HG03520 (cell line): ENCODE measurements around the gene ATG2A.
A peak's percentile ranks its signal among the peaks of the same experiment; 100 is the strongest.
"Not testable (repeated sequence)": the region's sequence is repeated elsewhere in the genome, so short reads cannot be mapped to it uniquely, and the experiment has no call there.

Experiments
- ATAC-seq: cut with Tn5 transposase; IDR thresholded peaks from one replicate; pipeline ENCODE4 v1.9.1; 2021; ENCODE audit warnings: mild to moderate bottlenecking, moderate library complexity; ENCODE audit not compliant: unreplicated experiment

ATG2A gene

GRCh38 chr11:64857485-64857884 lies 59.5 kb downstream of the ATG2A start:
- no peak for ATAC-seq

- ATAC-seq: no peak
Measured at GRCh38 chr11:64856382-64857227, 60.4 kb downstream of the ATG2A start.

GRCh38 chr11:64855596-64856304 lies 61.3 kb downstream of the ATG2A start:
- no peak for ATAC-seq

- ATAC-seq: no peak
Measured at GRCh38 chr11:64854534-64855502, 62.2 kb downstream of the ATG2A start.

GRCh38 chr11:64854157-64854533 lies 62.9 kb downstream of the ATG2A start:
- no peak for ATAC-seq

- ATAC-seq: no peak
Measured at GRCh38 chr11:64853709-64854108, 63.3 kb downstream of the ATG2A start.

- no peak for ATAC-seq
Measured at GRCh38 chr11:64852804-64853509, 64.1 kb downstream of the ATG2A start.

GRCh38 chr11:64851831-64852351 lies 65.1 kb downstream of the ATG2A start:
- no peak for ATAC-seq

- ATAC-seq: peak; percentile 53
Measured at GRCh38 chr11:64850979-64851567, 65.9 kb downstream of the ATG2A start.

- ATAC-seq: no peak
Measured at GRCh38 chr11:64849598-64850356, 67.2 kb downstream of the ATG2A start.

- no peak for ATAC-seq
Measured at GRCh38 chr11:64848826-64849597, 68.0 kb downstream of the ATG2A start.

GRCh38 chr11:64848214-64848825 lies 68.7 kb downstream of the ATG2A start:
- ATAC-seq: no peak

- ATAC-seq: no peak
Measured at GRCh38 chr11:64846998-64847666, 69.9 kb downstream of the ATG2A start.

GRCh38 chr11:64845776-64846129 lies 71.3 kb downstream of the ATG2A start:
- not testable (repeated sequence) for ATAC-seq

- no peak for ATAC-seq
Measured at GRCh38 chr11:64845129-64845775, 71.8 kb downstream of the ATG2A start.
